Esophagus muscularis mucosa (tissue), 4 donors: ENCODE results near the gene TMEM255B.

Experiments
- CTCF ChIP-seq, 3 experiments: fragments of 200-600 bp in 2 of 3; fragments of 450-650 bp in 1 of 3; sonication (generic) in 2 of 3; IDR thresholded peaks; one replicate each; pipeline ENCODE4 v1.5.1; 2017 to 2019; ENCODE audit warnings: antibody characterized with exemption in 3 of 3, mild to moderate bottlenecking in 2 of 3, moderate library complexity in 1 of 3
- EP300 ChIP-seq: sonication (generic); formaldehyde crosslinking; IDR thresholded peaks from one replicate; pipeline ENCODE4 v1.6.1; 2017; ENCODE audit warnings: antibody characterized with exemption
- POLR2A ChIP-seq: fragments of 450-650 bp; IDR thresholded peaks from one replicate; pipeline ENCODE4 v1.6.1; 2017; ENCODE audit warnings: antibody characterized with exemption, moderate library complexity, mild to moderate bottlenecking, low read depth

DNA sequence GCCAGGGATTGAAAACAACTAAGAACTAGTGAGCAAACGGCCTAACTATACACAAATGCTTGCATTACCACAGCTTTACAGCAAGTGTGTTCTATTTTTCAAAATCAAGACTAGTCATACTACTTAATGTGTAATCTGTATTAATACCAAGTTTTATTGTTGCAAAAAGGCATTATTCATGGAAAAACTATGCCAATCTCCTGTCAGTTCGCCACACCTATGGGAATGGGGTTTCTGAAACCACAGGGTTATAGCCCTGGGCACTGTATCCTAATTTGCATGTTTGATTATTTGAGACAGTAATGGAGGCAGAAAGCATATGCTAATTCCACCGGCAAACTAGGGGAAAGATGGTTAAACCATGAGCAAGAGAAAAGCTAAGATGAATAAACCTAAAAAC, 90.5 kb downstream of the TMEM255B start:
- TF ChIP-seq POLR2A (no peak), EP300 (no peak), CTCF (IDR thresholded peaks at IDR 0.05) (no peak)
